ENCODE results near the gene CALCB. TPM values are rescaled to one million over a fixed set of nuclear protein-coding genes. Genes with fewer than 3 reads are reported as not detected.

Gene CALCB
- total and polyA plus RNA-seq, 2 of the 4 experiments (the other 2 are of a cell fraction), result not detected

DNA sequence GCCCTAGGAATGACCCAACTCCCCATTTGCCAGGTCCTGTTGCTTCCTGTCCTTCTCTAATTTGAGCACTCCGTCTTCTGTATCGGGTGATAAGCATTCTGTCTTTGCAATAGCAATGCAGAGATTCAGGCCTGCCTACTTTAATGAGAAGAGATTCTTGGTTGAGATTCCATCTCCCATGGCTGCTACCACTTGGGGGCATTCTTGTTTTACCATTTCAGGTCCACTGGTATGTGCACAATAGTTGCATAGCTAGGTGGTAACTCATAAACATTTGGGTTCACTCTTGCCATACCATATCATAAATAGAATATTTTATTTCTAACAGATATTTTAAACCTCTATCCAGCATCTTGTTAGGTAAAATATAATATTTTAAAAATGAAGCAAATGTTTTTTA is 34.4 kb upstream of the CALCB start:
- dilution Hi-C loops (cut with HindIII; ENCODE audit: low sequenced_read_pairs, unreplicated experiment), result no loop called here
- in situ Hi-C loops (cut with MboI; ENCODE audit: low sequenced_read_pairs), result no loop called here
- Histone ChIP-seq H2BK15ac (ENCODE audit: low read depth, low read length) (no peak overlapping the region), H2BK5ac (ENCODE audit: low read depth, low read length, poor library complexity, severe bottlenecking) (no peak overlapping the region), H3K4me2 (ENCODE audit: low read depth, low read length) (no peak overlapping the region), H2AFZ (replicated peaks; ENCODE audit: low read length, poor library complexity) (no peak overlapping the region), H3K79me1 (ENCODE audit: low read depth in 1 of 2, low read length in 2 of 2) (no peaks in the 10 kb centered on the region), H4K20me1 (ENCODE audit: insufficient read depth, low read length) (no peaks in the 10 kb centered on the region), H2BK120ac (ENCODE audit: low read depth, low read length) (no peak overlapping the region), H3K14ac (replicated peaks; ENCODE audit: low read depth, low read length) (no peak overlapping the region), H2AK5ac (ENCODE audit: low read depth, low read length) (no peak overlapping the region), H3K23ac (ENCODE audit: low read depth, low read length) (no peak overlapping the region), H3K56ac (ENCODE audit: extremely low read depth, insufficient read depth, low read length) (no peak overlapping the region), H4K8ac (ENCODE audit: low read depth in 2 of 2, low read length in 2 of 2) (no peak overlapping the region), H3K18ac (ENCODE audit: low read depth, low read length) (no peak overlapping the region), H4K5ac (ENCODE audit: low read depth, low read length) (no peak overlapping the region), H3K9me1 (ENCODE audit: insufficient read depth, low read length) (no peaks in the 10 kb centered on the region), H2BK20ac (ENCODE audit: low read depth, low read length) (no peak overlapping the region), H3K4me1 (ENCODE audit: control insufficient read depth, insufficient read depth, low read length) (no peaks in the 10 kb centered on the region), H3K4ac (ENCODE audit: low read depth, low read length) (no peak overlapping the region), H3K27me3 (ENCODE audit: control insufficient read depth, insufficient read depth, low read length) (peaks cover 1% of the 10 kb centered on the region; the same call in 1 of the 2 replicates), H3K36me3 (ENCODE audit: control insufficient read depth, insufficient read depth, low read length) (no peaks in the 10 kb centered on the region), H3K4me3 (ENCODE audit: insufficient read depth, low read depth, low read length) (no peak overlapping the region), H4K91ac (ENCODE audit: insufficient read depth, low read depth, low read length) (no peak overlapping the region), H3K27ac (ENCODE audit: insufficient read depth, low read length) (no peak overlapping the region), H3K9ac (ENCODE audit: low read depth, low read length) (no peak overlapping the region), H3K9me3 (ENCODE audit: control insufficient read depth, insufficient read depth, low read length) (no peaks in the 10 kb centered on the region), H2AK9ac (replicated peaks; ENCODE audit: low read depth, low read length, poor library complexity) (no peak overlapping the region)
- TF ChIP-seq MAZ (IDR thresholded peaks at IDR 0.05; ENCODE audit: borderline replicate concordance, low read depth, low read length) (no peak), CHD1 (IDR thresholded peaks at IDR 0.05; ENCODE audit: low read depth, low read length) (no peak), BHLHE40 (IDR thresholded peaks at IDR 0.05; ENCODE audit: low read depth, low read length) (no peak), RFX5 (IDR thresholded peaks at IDR 0.05; ENCODE audit: low read depth, low read length) (no peak), POLR2A (IDR thresholded peaks at IDR 0.05; ENCODE audit: low read depth, low read length) (no peak), MXI1 (IDR thresholded peaks at IDR 0.05; ENCODE audit: borderline replicate concordance, low read depth, low read length) (no peak), CEBPB (IDR thresholded peaks at IDR 0.05; ENCODE audit: low read depth, low read length) (no peak), MAFK (IDR thresholded peaks at IDR 0.05; ENCODE audit: low read depth, low read length) (no peak), NFE2L2 (IDR thresholded peaks at IDR 0.05; ENCODE audit: low read depth, low read length) (no peak), RCOR1 (IDR thresholded peaks at IDR 0.05; ENCODE audit: insufficient replicate concordance, low read length) (no peak), RAD21 (IDR thresholded peaks at IDR 0.05; ENCODE audit: low read length) (peak; percentile 39), FOS (IDR thresholded peaks at IDR 0.05; ENCODE audit: low read depth, low read length) (no peak), SMC3 (IDR thresholded peaks at IDR 0.05; ENCODE audit: low read depth, low read length) (peak; percentile 22; the same call in 1 of the 2 replicates)
- TF ChIP-seq, protein P1, sequence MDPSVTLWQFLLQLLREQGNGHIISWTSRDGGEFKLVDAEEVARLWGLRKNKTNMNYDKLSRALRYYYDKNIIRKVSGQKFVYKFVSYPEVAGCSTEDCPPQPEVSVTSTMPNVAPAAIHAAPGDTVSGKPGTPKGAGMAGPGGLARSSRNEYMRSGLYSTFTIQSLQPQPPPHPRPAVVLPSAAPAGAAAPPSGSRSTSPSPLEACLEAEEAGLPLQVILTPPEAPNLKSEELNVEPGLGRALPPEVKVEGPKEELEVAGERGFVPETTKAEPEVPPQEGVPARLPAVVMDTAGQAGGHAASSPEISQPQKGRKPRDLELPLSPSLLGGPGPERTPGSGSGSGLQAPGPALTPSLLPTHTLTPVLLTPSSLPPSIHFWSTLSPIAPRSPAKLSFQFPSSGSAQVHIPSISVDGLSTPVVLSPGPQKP (IDR thresholded peaks at IDR 0.05; ENCODE audit: borderline replicate concordance, low read depth, low read length), result no peak
- TF ChIP-seq, protein P2, sequence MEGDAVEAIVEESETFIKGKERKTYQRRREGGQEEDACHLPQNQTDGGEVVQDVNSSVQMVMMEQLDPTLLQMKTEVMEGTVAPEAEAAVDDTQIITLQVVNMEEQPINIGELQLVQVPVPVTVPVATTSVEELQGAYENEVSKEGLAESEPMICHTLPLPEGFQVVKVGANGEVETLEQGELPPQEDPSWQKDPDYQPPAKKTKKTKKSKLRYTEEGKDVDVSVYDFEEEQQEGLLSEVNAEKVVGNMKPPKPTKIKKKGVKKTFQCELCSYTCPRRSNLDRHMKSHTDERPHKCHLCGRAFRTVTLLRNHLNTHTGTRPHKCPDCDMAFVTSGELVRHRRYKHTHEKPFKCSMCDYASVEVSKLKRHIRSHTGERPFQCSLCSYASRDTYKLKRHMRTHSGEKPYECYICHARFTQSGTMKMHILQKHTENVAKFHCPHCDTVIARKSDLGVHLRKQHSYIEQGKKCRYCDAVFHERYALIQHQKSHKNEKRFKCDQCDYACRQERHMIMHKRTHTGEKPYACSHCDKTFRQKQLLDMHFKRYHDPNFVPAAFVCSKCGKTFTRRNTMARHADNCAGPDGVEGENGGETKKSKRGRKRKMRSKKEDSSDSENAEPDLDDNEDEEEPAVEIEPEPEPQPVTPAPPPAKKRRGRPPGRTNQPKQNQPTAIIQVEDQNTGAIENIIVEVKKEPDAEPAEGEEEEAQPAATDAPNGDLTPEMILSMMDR (conservative IDR thresholded peaks at IDR 0.05; ENCODE audit: low read depth, low read length), result peak; percentile 30
- TF ChIP-seq, protein P3, sequence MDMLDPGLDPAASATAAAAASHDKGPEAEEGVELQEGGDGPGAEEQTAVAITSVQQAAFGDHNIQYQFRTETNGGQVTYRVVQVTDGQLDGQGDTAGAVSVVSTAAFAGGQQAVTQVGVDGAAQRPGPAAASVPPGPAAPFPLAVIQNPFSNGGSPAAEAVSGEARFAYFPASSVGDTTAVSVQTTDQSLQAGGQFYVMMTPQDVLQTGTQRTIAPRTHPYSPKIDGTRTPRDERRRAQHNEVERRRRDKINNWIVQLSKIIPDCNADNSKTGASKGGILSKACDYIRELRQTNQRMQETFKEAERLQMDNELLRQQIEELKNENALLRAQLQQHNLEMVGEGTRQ (IDR thresholded peaks at IDR 0.05; ENCODE audit: low read depth, low read length), result no peak
- BruUV-seq (replicated peaks), result no TSS peak
- peak; percentile 15 for DNase-seq
- intact Hi-C loops (cut with micrococcal nuclease), result no loop called here
- no peak for ATAC-seq (ENCODE audit: low read depth)
- ChIA-PET POLR2A (ENCODE audit: unreplicated experiment) (no interaction called here), CTCF (interaction anchor here (1.4 kb wide), 1 partner anchor 169 kb away, joined by 5 read pairs; no protein-coding TSS in a partner anchor)
- 80% methylated on average over 2 of the region's 2 CpGs; no CpG with 5 or more reads in 1 of the 2 experiments for WGBS, 2 experiments (ENCODE audit: extremely low coverage in 2 of 2, insufficient read length in 1 of 2)
